ENCODE measurements around the gene TMEM89.

The TMEM89 gene

DNA sequence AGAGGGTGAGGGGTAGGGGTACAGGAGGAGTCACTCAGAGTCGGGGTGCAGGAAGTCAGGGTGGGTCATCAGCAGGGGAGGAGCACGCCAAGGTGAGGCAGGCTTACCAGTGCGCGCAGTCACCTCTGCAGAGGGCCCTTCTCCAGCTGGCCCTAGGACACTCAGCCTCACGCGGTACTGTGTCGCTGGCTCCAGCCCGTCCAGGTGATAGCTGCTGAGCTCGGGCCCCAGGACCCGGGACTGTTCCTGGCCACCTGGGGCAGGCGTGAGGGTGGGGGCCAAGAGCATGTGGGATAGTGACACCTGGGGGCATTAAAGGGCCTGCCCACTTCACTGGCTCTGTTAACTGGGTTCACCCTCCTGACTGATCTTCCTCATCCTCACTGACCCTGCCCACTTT is 33.9 kb downstream of the TMEM89 start:
- no peak for DNase-seq (ENCODE audit: low spot score)

DNA sequence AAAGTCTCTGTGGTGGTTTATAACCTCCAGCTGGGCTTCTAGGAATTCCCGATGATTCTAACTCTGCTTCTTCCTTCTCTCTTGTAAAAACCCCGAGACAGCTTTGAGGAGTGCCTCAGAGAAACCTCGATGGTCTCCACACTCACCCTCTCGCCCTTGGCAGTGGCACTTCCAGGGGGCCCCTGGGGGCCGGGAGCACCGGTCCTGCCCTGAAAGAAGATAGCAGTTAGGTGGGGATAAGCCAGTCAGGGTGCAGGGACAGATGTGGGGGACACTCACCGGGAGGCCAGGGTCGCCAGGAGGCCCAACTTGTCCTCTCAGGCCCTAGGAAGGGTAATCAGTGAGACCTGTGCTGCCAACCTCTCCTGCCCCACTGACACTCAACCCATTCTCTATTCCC is 36.2 kb downstream of the TMEM89 start:
- DNase-seq (ENCODE audit: low spot score) = no peak

DNA sequence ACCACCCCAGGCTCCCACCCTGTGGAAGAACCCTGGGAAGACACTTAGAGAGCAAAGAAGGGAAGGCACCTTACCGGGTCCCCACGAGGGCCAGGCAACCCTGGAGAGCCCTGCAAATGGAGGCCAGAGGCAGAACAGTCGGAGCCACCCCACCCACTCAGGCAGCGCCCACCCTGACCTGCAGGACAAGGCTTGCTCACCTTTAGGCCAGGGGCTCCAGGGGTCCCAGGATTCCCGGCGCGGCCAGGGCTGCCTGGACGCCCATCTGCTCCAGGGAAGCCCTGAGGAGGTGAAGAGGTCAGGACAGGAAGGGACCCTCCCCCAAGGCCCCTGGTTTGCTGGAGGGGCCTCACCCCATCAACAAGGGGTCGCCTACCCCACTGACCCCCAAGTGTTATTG is 36.7 kb downstream of the TMEM89 start:
- DNase-seq (ENCODE audit: low spot score) = no peak

- no peak for DNase-seq (ENCODE audit: low spot score)
Observed at GRCh38 chr3:48581621-48582481, 39.7 kb downstream of the TMEM89 start.

GRCh38 chr3:48576647-48577046 is 44.9 kb downstream of the TMEM89 start:
- no peak for DNase-seq (ENCODE audit: low spot score)

DNA sequence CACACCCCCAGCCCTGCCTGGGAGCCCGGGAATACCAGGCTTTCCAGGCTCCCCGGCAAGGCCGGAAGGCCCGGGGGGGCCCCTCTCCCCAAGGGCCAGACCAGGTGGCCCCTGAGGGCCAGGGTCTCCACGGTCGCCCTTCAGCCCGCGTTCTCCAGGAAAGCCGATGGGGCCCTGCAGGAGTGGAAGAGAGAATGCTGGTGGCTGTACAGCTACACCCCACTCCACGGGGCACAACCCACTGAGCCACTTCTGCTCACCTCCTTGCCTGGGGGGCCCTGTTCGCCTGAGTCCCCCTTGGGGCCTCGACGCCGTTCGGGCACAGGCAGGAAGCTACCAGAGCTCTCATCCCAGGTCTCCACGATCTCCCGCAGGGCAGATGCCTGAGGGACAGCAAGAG is 46.2 kb downstream of the TMEM89 start:
- DNase-seq (ENCODE audit: low spot score) = no peak

DNA sequence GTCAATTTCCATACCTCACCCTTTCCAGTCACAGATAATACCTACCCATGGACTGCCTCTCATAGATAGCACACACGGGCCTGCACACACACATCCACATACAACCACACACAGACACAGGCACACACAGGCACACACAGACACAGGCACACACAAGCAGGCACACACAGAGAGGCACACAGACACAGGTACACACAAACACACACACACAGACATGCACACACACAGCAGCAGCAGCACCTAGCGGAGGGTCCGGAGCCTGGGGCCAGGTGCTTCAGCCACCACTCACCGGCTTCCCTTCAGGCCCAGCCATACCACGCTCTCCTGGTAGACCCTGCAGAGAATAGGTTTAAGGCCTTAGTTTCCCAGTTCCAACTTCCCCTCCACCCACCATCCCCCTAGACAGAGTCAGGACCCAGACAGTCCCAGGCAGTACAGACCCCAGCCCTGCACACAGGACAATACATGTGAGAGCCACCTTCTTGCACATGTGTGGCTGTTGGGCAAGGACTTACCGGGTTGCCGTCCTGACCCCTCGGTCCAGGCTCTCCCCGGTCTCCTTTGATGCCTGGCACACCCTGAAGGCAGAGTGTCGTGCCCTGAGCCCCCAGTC is 47.5 kb downstream of the TMEM89 start:
- DNase-seq (ENCODE audit: low spot score) = no peak

GRCh38 chr3:48572517-48572916 is 49.1 kb downstream of the TMEM89 start:
- DNase-seq (ENCODE audit: low spot score) = no peak

GRCh38 chr3:48571938-48572337 is 49.6 kb downstream of the TMEM89 start:
- no peak for DNase-seq (ENCODE audit: low spot score)
